NCI-H748 treated with DMSO at 0.1 percent for 48 hours (cell line): ENCODE measurements around the gene GCM1.

Experiments used
- DNase-seq: peaks from one replicate; lab custom pipeline; 2025; lab: John Stamatoyannopoulos, UW

GCM1 gene

DNA sequence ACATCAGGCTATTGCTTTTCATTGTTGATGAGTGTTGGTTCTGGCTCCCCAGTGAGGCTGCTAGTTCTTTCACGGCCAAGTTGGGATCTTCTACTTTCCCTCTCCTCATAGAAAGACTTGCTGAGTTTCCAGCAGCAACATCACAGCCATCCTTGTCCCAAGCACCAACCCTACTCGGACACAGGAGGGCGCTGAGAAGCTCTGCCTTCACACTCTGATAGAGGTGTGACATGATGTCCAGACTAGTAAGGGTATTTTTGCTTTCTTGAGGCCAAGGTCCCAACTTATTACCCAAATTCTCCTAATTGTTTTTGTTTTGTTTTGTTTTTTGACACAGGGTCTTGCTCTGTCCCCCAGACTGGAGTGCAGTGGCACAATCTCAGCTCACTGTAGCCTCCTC, 3.0 kb upstream of the GCM1 start:
- no peak for DNase-seq

GRCh38 chr6:53144802-53145201, 3.8 kb downstream of the GCM1 start:
- DNase-seq: no peak

- no peak for DNase-seq
Measured at GRCh38 chr6:53143710-53144109, 4.9 kb downstream of the GCM1 start.

DNA sequence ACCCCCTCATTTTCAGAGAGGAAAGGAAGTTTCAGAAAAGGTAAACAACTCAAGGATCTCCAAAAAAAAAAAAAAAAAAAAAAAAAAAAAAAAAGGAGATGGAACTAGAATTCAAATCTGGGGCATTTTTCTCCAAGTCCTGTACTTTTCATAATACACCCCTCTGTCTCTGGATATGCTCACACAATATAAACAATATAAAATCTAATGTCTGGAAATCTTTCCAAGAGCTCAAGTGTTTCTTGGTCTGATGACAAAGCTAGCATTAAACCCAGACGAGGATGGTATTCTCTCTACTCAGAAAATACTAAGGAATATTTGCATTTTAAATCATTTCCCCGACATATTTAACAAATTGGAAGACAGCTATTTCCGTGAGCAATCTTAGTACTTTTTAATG, 5.8 kb downstream of the GCM1 start:
- DNase-seq: no peak

DNA sequence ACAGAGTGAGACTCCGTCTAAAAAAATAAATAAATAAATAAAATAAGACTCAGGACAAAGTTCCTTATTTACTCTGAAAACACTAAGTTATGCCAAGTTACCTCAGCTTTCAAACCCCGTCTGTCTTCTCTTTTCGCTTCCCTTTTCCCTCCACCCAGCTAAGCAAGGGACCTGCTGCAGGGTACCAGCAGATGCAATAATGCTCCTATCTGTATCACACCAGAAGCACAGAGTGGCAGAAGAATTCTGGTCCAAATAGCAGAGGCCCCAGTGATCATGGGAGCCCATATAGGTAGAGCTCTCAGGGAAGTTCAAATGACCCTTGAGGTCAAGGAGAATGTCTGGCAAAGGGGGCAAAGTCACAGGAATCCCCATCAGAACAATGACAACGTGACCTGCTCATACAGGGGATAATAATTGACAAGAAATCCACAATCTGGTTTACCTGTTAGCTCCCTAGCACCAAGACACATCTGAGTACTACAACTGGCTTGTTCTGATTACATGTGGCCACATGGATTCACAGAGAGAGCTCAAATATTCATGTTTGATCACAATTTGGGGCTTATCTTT, 8.7 kb downstream of the GCM1 start:
- DNase-seq: no peak

DNA sequence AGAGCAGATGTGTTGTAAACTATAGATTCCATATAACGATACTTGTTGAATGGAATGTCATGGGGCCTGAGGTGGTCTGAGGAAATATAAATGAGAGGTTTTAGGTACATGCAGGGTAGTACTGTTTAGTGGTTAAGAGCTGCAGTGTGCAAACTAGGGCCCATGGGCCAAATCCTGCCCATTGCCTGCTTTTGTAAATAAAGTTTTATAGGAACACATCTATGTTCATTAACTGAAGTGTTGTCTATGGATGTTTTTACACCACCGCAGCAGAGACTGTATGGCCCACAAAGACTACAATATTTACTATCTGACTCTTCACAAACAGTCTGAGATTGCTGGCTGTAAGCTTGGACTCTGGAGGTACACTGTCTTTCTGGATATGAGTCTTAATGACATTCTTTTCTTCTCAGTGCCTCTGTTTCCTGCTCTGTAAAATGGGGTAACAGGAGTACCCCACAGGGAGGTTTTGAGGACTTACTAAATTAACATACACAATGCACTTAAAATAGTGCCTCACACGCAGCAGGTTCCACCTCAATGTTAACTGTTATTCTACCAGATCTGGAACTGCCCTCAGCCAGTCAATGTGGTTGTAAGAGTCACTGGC, 12.5 kb downstream of the GCM1 start:
- no peak for DNase-seq

DNA sequence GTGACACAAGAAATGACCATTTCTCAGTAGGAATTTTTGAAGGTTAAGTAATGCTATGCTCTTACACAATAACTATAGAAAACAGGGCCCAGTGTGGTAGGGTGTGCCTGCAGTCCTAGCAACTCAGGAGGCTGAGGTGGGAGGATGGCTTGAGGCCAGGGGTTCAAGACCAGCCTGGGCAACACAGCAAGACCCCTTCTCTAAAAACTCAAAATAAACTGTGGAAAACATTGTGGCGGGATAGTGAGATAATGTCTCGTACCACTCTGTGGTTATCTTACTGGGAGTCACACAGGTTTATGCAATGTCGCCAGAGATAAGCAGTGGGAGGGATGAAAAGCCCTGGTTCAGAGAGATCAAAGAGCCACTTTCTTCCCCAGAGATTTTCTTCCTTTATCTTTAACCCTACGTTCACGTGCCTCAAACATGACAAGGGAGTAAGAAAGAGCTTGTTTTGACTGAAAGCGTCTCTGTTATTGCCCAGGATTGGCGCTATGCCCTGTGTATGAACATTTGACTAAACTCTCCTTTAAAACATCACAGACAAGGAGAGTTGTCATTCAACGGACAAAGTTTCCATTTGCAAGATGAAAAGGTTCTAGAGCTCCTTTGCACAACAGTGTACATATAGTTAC, 13.9 kb downstream of the GCM1 start:
- DNase-seq: no peak

DNA sequence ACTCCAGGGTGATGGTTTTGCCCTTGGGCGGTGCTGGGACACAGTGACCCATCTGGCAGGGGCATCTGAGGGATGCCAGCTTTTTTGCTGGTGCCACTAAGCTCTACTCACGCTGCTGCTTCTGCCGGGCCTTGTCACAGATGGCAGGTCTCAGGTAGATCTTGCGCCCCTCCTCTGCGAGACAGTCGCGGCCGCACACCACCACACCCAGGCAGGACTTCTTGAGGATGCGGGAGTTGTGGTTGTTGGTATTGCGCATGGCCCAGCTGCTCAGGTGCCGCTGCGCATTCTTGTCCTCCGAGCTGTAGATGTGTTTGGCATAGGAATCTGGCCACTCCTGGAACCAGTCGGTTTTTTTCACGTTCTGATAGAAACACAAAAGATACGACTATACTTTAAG, 14.7 kb downstream of the GCM1 start:
- DNase-seq: no peak

- DNase-seq: no peak
Measured at GRCh38 chr6:53130569-53131290, 17.9 kb downstream of the GCM1 start.

DNA sequence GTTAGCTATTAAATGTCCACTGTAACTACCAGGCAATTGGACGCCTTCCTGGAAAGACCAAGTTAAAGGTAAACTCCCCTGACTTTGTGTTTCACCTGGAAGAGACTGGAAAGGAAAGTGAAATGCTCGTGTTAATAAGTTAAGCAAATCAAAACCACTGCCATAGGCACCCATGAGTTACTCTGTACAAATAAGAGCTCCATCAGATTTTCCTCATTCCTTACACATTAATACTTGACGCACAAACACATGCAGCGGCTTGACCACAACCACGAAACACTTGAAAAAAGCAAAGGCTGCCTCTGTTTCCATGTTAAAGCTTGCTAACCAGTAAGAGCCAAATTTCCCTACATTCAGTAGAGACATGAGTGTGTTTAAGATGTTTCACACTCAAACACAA, 19.8 kb downstream of the GCM1 start:
- no peak for DNase-seq

DNA sequence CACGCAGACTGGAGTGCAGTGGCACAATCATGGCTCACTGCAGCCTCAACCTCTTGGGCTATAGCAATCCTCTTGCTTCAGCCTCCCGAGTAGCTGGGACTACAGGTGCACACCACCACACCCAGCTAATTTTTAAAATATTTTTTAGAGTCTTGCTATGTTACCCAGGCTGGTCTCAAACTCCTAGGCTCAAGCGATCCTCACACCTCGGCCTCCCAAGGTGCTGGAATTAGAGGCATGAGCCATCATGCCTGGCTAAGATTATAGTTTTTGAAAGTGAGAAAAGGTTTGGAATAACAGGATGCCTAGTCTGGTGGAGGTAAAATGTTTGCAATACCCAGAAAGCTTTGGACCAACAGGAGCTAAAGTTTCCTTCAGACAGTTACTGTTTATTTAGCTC, 23.4 kb downstream of the GCM1 start:
- no peak for DNase-seq

DNA sequence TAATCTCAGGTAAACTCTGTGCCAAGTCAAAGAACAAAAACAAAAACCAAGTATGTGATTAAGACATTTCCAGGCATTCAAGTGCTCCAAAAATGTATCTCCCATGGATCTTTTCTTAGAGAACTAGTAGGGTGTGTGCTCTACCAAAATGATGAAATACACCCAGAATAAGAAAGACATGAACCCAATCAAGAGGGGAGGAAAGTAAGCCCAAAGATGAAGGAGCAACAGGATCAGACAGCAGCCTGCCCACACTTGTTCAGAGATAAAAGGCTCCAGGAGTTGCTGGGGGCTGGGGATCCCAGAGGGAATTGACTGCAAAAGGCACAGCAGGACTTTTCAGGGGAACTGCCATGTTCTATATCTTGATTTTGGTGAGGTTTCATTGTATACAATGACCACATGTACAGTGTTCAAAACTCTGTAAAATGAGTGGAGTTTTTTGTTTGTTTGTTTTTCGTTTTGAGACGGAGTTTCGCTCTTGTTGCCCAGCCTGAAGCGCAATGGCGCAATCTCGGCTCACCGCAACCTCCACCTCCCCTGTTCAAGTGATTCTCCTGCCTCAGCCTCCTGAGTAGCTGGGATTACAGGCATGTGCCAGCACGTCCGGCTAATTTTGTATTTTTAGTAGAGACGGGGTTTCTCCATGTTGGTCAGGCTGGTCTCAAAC, 24.4 kb downstream of the GCM1 start:
- no peak for DNase-seq

DNA sequence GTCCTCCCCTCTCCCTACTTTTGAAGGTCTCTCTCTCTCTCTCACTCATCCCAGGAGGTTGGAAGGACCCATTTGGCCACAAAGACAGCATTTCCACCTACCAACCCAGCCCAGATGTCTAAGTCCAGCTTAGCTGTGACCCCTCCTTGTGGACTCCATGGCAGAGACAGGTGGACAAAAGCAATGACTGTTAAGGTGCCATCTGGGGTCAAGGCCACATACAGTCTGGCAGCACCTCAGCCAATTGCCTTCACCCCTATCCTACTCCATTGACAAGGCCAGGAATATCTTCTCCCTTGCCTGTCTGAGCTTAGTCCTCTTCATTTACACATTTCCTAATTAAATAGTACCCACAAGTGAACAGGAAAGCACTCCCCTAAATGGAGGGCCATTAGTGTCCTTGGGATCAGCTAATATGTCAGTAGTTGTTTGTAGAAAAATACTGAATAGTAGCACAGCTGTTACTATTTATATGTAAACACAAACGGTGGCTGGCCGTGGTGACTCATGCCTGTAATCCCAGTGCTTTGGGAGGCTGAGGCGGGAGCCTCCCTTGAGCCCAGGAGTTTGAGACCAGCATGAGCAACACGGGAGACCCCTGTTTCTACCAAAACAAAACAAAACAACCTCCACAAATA, 28.8 kb downstream of the GCM1 start:
- DNase-seq: peak; percentile 73

GRCh38 chr6:53119349-53119748, 29.3 kb downstream of the GCM1 start:
- peak; percentile 58 for DNase-seq

GRCh38 chr6:53115741-53116140, 32.9 kb downstream of the GCM1 start:
- DNase-seq: no peak

DNA sequence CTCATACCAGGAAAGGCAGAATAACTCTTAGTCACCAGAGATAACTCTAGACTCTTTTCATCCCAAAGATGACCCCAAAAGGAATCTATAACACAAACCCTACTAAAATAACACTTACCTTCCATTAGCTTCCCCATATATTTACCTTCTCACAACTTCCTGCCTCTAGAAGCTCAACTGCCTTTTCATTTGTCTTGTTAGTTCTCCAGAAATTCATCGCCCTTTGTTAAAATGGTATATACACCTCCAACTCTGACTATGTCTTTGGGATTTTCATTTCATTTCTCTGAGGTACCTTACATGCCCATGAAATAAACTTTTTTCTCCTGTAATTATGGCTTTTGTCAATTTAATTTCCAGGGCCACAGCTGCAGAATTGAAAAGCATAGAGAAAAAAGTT, 33.5 kb downstream of the GCM1 start:
- DNase-seq: no peak

DNA sequence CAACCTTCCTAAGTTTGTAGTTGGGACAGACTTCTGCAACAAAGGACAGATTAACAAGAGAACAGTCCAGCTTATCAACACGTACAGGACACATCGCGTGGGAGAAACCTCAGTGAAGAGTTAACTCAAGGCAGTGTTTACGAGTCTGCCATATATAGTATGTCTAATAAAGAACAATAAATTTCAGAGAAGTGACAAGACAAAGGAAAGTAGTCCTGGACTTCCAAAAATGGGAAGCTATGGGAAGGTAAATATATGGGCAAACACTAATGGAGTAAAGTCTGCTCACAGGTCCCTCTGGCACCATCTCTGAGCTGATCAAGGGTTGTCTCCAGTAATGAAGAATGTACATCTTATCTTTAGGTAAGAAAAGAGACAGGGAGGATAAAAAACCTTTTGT, 34.9 kb downstream of the GCM1 start:
- DNase-seq: no peak

GRCh38 chr6:53112871-53113270, 35.8 kb downstream of the GCM1 start:
- DNase-seq: no peak

GRCh38 chr6:53112404-53112803, 36.2 kb downstream of the GCM1 start:
- DNase-seq: peak; percentile 80

DNA sequence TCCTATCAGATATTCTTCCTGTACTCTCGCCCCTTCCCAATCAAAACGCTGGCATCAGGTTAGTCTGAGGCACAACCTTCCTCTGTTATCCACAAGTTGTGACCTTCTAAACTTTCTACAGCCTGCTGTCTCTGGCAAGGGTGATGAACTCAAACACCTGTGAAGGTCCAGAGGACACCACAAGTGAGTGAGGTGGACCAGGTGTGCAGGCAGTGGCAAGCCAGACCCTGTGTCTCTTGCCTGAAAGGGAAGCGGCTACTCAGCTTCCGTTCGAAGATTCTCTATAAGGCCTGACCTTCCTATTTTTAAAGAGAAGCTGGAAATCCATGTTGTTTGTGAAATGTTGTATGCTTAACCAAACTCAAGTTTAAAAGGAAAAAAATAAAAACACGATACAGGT, 36.8 kb downstream of the GCM1 start:
- no peak for DNase-seq

GRCh38 chr6:53109612-53110011, 39.0 kb downstream of the GCM1 start:
- no peak for DNase-seq

- DNase-seq: no peak
Measured at GRCh38 chr6:53107091-53107490, 41.5 kb downstream of the GCM1 start.
